ENCODE results near the gene SHISA8. TPM values are rescaled to one million over a fixed set of nuclear protein-coding genes. Genes with fewer than 3 reads are reported as not detected.

SHISA8 gene
- total RNA-seq, 2 experiments from 2014 or later, result 0.74 TPM; not detected in 1

DNA sequence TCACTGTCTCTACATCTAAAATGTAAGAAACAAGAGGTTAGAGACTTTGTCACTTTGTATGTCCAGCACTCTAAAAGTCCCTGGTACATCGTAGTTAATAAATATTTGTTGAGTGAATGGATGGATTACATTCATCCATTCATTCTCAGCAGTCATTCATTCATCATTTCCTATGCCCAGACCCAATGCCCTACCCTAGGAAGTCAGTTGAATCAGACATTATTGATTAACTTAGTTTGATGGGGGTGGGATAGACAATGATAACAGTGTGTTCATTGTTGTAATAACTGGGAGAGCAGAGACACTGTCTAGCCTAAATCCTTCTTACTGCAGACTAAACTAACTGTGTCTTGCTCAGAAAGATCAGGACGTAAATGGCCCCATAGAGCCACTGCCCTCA lies 33.3 kb upstream of the SHISA8 start:
- CTCF ChIA-PET (ENCODE audit: unreplicated experiment), result no interaction called here
- POLR2A ChIA-PET, result interaction anchor here (0.7 to 1.9 kb wide), 5 partner anchors 12 to 592 kb away, joined by 3 to 14 read pairs (median 6); partner anchors contain the start of gene TNFRSF13C
- no peaks in the 10 kb centered on the region for H3K9me3 ChIP-seq (ENCODE audit: low read length)
- peak overlapping the region; percentile 75 for H3K27ac ChIP-seq (ENCODE audit: low read depth, low read length, poor library complexity, severe bottlenecking)
- BruUV-seq (replicated peaks), result no TSS peak
- peaks cover 62% of the 10 kb centered on the region for H3K79me2 ChIP-seq (ENCODE audit: insufficient read depth, low read depth, low read length)
- TF ChIP-seq, protein P1, sequence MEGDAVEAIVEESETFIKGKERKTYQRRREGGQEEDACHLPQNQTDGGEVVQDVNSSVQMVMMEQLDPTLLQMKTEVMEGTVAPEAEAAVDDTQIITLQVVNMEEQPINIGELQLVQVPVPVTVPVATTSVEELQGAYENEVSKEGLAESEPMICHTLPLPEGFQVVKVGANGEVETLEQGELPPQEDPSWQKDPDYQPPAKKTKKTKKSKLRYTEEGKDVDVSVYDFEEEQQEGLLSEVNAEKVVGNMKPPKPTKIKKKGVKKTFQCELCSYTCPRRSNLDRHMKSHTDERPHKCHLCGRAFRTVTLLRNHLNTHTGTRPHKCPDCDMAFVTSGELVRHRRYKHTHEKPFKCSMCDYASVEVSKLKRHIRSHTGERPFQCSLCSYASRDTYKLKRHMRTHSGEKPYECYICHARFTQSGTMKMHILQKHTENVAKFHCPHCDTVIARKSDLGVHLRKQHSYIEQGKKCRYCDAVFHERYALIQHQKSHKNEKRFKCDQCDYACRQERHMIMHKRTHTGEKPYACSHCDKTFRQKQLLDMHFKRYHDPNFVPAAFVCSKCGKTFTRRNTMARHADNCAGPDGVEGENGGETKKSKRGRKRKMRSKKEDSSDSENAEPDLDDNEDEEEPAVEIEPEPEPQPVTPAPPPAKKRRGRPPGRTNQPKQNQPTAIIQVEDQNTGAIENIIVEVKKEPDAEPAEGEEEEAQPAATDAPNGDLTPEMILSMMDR (conservative IDR thresholded peaks at IDR 0.05; ENCODE audit: low read length), result no peak
- no peak for TF ChIP-seq EZH2phosphoT487 (IDR thresholded peaks at IDR 0.05; ENCODE audit: borderline replicate concordance, low read depth, low read length)
- peaks cover 34% of the 10 kb centered on the region for H3K36me3 ChIP-seq (ENCODE audit: insufficient read depth, low read length)
- peak overlapping the region; percentile 88 for H3K4me2 ChIP-seq (ENCODE audit: low read length)
- intact Hi-C loops (cut with micrococcal nuclease; ENCODE audit: unreplicated experiment), result loop anchor here (5.0 kb wide), 1 partner anchor 494 kb away; no protein-coding TSS in a partner anchor
- peaks cover 80% of the 10 kb centered on the region for H3K4me1 ChIP-seq (ENCODE audit: insufficient read depth, low read length, poor library complexity, severe bottlenecking)
- no peaks in the 10 kb centered on the region for H3K9me2 ChIP-seq (ENCODE audit: insufficient read depth, low read length)
- peak overlapping the region; percentile 53; the same call in 1 of the 2 replicates for H2AFZ ChIP-seq (ENCODE audit: low read length)
- DNase-seq (ENCODE audit: low spot score), result no peak
- no peaks in the 10 kb centered on the region for H4K20me1 ChIP-seq (ENCODE audit: insufficient read depth, low read length)
- H3K4me3 ChIP-seq (ENCODE audit: low read depth, low read length, poor library complexity, severe bottlenecking), result peak overlapping the region; percentile 94

DNA sequence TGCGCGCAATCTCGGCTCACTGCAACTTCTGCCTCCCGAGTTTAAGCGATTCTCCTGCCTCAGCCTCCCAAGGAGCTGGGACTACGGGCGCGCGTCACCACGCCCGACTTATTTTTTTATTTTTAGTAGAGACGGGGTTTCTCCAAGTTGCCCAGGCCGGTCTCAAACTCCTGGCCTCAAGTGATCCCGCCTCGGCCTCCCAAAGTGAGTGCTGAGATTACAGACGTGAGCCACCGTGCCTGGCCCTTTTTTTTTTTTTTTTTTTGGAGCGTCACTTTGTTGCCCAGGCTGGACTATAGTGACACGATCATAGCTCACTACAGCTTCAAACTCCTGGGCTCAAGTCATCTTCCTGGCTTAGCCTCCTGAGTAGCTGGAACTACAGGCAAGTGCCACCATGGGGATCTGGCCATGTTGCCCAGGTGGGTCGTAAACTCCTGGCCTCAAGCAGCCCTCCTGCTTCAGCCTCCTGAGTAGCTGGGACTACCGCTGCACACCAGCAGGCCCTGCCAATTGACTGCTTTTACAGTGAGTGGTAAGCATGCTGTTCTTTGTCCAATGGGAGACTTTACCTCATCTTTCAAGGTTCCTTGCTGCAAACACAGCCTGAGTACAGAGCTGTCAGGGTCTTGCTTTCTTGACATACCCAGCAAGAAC lies 32.7 kb upstream of the SHISA8 start:
- ChIA-PET POLR2A (interaction anchor here (0.5 to 1.9 kb wide), 12 partner anchors 9 to 592 kb away, joined by 3 to 14 read pairs (median 4); partner anchors contain the start of genes CCDC134 and TNFRSF13C), CTCF (ENCODE audit: unreplicated experiment) (interaction anchor here (0.7 to 1.6 kb wide), 3 partner anchors 11 to 250 kb away, joined by 3 to 5 read pairs (median 4); no protein-coding TSS in a partner anchor)
- intact Hi-C loops (cut with micrococcal nuclease; ENCODE audit: unreplicated experiment), result loop anchor here (2.0 to 5.0 kb wide), 3 partner anchors 115 to 495 kb away; partner anchors contain the start of genes SNU13 and SREBF2
- Histone ChIP-seq H3K4me2 (ENCODE audit: low read length) (peak overlapping the region; percentile 88), H3K79me2 (ENCODE audit: insufficient read depth, low read depth, low read length) (peaks cover 66% of the 10 kb centered on the region), H3K36me3 (ENCODE audit: insufficient read depth, low read length) (peaks cover 40% of the 10 kb centered on the region), H3K4me1 (ENCODE audit: insufficient read depth, low read length, poor library complexity, severe bottlenecking) (peaks cover 80% of the 10 kb centered on the region), H3K9me2 (ENCODE audit: insufficient read depth, low read length) (no peaks in the 10 kb centered on the region), H3K4me3 (ENCODE audit: low read depth, low read length, poor library complexity, severe bottlenecking) (peak overlapping the region; percentile 94), H3K27ac (ENCODE audit: low read depth, low read length, poor library complexity, severe bottlenecking) (peak overlapping the region; percentile 75), H2AFZ (ENCODE audit: low read length) (peak overlapping the region; percentile 53; the same call in 1 of the 2 replicates), H4K20me1 (ENCODE audit: insufficient read depth, low read length) (no peaks in the 10 kb centered on the region), H3K9me3 (ENCODE audit: low read length) (no peaks in the 10 kb centered on the region)
- BruUV-seq (replicated peaks), result no TSS peak
- TF ChIP-seq EZH2phosphoT487 (IDR thresholded peaks at IDR 0.05; ENCODE audit: borderline replicate concordance, low read depth, low read length), result no peak
- TF ChIP-seq, protein P1 (conservative IDR thresholded peaks at IDR 0.05; ENCODE audit: low read length), result no peak
- DNase-seq (ENCODE audit: low spot score), result peak; percentile 67
